HG02610 (cell line): Measurements from ENCODE around the gene OSTF1.

Experiments used
- ATAC-seq: cut with Tn5 transposase; IDR thresholded peaks from one replicate; pipeline ENCODE4 v1.9.1; 2021; ENCODE audit warnings: mild to moderate bottlenecking, moderate library complexity; ENCODE audit not compliant: unreplicated experiment

The OSTF1 gene

DNA sequence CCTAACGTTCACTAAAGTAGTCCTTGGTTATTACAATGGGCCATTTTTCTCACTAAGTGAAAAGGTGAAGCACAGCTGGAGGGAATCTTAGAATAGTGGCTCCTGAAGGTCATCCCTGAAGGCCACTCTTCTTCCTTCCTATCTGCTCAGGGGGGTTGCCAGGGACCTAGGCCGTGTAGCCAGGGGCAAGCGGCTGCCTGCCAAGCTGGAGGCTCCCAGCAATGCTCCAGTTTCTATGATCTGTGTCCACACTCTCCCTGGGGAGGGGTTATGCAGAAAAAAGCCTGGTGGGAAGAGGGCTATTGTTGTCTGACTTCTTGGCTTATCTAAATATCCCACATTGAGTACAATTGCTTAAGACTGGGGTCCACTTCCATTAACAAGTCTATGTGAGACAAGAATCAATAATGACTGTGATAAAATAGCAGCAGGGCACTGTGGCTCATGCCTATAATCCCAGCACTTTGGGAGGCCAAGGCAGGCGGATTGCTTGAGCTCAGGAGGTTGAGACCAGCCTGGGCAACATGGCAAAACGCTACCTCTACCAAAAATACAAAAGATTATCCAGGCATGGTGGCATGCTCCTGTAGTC lies 4.1 kb upstream of the OSTF1 start:
- no peak for ATAC-seq

DNA sequence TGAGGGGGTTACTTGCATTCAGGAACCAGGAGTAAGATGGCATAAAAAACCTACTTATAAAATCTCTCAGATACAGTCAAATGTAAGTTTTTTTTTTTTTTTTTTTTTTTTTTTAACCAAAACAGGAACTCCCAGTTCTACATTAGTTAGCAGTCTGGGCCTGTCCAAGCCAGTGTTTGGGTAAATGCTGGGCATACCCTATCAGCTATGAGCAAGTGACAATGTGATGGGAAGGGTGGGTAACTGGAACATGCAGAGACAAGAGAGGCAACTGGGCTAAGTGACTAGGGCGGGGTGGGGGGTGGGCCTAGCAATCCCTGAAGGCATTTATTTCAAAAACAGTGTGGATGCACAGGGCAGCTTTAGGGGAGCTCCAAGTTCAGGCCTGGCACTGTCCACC lies 2.7 kb upstream of the OSTF1 start:
- no peak for ATAC-seq

DNA sequence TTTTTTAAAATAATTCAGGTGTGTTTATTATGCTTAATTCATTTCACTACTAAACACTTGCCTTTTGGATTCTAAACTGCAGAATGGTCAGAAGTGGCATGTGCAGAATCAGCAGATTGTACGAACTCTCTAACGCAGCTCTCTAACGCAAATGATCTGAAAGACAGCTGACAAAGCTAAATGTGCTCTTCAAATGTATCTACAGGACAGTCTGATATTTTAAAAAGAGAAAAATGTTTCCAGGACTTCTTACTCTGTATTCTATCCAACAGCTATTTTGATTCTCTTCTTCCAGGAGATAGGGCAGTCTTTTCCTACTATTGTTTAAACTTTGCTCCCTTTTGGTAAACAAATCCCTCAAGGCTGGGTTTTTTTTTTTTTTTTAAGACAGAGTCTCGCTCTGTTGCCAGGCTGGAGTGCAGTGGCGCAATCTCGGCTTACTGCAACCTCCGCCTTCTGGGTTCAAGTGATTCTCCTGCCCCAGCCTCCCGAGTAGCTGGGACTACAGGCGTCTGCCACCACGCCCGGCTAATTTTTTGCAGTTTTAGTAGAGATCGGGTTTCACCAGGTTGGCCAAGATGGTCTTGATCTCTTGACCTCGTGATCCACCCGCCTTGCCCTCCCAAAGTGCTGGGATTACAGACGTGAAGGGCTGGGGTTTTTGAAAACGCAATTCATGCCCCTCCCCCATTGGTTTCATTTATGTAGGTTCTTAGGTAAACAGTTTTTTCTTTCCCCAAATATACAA lies 1.6 kb upstream of the OSTF1 start:
- ATAC-seq: no peak

DNA sequence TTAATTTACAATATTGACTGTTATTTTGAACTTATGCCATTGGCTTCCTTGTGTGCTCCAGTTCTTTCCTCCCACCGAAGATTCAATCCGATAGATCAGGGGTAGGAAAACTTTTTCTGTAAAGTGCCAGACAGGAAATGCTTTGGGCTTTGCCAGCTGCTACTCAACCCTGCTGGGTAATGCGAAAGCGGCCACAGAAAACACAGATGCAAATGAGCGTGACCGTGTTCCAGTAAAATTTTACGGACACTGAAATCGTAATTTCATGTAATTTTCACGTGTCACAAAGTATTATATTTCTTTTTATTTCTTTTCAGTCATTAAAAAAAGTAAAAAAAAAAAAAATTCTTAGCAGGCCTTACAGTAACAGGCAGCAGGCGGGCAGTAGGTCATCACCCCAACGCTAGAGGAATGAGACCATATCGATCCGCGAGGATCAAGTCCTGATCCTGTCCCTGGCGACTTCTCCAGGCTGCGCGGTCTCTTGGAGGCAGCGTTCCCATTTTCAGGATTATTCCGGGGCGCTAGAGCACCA lies 958 bp upstream of the OSTF1 start:
- ATAC-seq: peak; percentile 19

DNA sequence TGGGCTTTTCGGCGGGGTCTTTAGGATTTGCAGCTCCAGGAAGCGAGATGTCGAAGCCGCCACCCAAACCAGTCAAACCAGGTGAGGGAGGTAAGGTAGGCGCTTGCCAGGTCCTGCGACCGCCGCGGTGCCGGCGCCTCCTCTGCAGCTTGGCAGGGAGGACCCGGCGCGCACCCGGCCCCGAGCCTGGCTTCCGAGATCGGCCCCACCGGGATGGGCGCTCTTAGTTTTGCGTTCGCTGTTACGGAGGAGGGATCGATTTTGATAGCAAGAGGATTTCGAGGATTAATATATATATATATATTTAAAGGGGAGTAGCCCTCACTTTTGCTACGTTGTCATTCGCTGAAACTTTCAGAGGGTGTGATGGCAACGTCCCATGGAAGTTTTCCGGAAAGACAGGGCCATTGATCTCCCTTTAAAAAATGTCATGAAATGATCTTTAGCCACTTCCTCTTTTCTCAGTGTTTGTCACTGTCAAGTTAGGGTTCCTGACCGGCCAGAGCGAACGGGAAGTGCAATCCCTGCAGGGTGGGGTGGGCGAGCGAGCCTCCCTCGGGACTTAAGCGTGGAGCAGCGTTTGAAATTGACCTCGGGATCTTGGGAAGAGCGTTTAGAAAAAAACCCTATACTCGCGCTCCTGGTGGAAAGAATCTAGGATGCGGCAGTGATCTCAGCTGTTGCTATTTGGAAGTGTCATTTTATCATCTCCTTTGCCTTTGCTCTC lies 495 bp downstream of the OSTF1 start:
- peak; percentile 34 for ATAC-seq

- no peak for ATAC-seq
Measured at GRCh38 chr9:75089373-75089766, 1.1 kb downstream of the OSTF1 start.

- no peak for ATAC-seq
Measured at GRCh38 chr9:75090579-75090978, 2.3 kb downstream of the OSTF1 start.

GRCh38 chr9:75092766-75093165 lies 4.5 kb downstream of the OSTF1 start:
- no peak for ATAC-seq

- no peak for ATAC-seq
Measured at GRCh38 chr9:75096796-75097195, 8.5 kb downstream of the OSTF1 start.

DNA sequence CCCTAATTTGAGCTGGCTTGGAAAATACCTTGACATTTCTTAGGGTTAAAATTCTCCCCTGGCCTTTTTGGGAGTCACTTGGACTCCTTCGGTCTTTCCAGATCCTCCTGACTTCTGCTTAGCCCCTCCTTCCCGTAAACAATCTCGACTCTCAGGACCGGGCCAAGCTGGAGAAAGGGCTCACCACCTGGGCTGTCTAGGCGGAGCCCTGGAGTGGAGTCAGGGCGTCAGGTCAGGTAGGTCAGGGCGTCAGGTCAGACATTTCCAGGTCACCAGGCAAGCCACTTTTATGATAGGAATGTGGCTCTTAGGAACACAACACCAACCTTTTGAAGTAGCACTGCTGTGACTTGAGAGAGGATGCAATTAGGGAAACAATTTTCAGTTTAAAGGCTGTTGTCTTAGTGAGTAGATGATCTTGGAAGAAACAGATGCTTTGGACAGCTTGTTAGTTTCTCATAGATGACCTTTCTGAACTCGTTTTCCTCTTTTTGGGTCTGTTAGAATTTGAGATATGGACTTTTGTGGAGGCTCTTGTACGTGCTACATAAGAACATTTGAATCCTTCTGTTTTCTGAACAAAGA lies 12.8 kb downstream of the OSTF1 start:
- ATAC-seq: no peak

DNA sequence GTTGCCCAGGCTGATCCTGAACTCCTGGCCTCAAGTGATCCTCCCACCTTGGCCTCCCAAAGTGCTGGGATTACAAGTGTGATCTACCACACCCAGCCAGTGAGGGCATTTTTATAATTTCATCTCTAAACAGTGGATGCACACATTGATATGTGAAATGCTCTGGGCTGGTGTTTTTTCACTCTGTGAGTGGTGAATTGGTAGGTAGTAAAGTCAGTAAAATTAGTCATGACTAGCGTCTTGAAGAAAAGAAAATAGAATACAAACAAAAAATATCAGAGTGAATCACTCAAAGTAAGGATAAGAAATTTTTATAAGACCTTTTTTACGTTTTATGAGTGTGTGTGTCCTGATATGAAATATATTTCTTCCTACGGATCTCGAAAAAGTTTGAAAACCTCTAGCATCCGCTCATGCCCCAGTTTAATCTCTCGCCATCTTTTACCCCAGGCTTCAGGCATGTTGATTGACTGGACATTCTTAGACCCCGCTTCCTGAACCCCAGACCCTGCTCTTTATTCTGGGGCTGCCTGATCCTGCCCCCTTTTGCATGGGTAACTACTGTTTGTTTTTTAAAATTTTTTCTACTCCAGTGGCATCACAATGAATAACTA lies 14.0 kb downstream of the OSTF1 start:
- ATAC-seq: no peak

DNA sequence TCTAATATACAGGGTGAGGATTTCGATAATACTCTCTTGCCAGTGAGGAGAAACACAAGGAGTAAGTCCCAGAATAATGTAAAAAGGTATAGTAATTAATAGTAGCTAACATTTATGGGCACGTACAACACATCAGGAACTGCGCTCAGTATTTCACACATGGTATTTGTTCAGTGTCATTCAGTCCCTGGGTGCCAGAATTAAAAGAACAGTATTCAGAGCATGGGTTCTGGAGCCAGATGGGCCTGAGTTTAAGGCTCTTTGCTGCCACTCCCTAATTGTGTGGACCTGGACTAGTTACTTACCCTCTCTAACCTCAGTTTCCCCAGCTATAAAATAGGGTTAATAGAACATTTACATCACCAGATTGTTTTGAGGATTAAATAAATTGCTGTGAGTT lies 16.3 kb downstream of the OSTF1 start:
- no peak for ATAC-seq

GRCh38 chr9:75105019-75105540 lies 16.8 kb downstream of the OSTF1 start:
- ATAC-seq: no peak

DNA sequence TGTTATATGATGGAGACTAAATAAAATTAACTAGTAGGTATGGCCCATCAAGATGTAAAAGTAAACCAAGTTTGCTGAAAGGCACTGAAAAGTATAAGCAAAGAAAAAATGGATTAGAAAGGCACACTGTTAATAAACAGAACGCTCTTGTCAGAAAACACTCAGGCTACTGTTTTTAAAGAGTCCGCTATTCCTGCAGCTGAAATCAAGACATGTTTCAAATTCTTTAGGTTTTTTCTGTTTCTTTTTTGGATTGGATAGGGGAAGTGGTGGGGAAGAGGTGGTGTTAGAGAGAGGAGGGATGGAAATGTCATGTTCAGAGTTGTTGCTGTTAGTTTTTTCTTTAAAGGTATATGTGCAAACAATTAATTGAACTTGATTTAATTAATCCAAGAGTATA lies 17.5 kb downstream of the OSTF1 start:
- no peak for ATAC-seq

- no peak for ATAC-seq
Measured at GRCh38 chr9:75106857-75107256, 18.5 kb downstream of the OSTF1 start.

DNA sequence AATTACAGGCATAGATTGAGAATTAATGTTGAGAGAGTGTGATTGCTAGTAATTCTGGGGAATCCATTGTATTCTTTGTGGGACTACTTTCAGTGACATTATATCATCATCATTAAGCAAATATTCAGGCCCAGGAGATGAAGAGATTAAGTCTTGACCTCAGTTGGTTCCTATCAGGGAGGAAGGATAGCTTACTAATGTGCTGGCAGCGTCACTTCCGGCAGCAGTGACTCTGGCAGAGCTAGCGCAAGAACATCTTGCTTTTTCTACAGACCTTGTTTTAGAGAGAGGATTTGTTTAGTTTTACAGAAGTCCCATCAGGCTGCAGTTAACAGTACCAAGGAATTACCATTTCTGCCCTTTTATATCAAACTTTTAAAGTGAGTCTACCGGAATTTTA lies 20.3 kb downstream of the OSTF1 start:
- no peak for ATAC-seq

DNA sequence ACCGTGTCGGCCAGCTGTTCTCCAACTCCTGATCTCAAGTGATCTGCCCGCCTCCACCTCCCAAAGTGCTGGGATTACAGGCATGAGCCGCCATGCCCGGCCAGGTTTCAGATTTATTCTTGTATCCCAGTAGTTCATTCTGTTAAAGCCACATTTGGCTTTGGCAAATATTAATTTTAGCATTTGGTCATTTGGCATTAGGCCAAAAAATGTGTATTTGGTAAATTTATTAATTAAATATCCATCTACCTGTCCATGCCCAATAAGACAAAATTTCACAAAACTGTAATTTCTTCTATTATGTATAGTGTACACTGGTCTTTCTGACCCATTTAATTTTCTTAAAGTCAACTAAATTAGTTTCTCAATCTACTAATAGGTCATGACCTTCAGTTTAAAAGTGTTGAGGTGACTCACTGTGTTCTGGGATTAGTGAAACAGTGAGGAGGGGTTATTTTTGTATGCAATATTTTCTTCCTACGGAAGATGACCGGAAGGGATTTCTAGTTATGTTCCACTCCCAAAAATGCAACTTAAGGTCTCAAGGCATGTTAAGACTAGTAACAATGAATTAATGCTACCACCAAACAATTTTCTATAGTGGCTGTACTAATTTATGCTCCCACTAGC lies 21.0 kb downstream of the OSTF1 start:
- no peak for ATAC-seq

DNA sequence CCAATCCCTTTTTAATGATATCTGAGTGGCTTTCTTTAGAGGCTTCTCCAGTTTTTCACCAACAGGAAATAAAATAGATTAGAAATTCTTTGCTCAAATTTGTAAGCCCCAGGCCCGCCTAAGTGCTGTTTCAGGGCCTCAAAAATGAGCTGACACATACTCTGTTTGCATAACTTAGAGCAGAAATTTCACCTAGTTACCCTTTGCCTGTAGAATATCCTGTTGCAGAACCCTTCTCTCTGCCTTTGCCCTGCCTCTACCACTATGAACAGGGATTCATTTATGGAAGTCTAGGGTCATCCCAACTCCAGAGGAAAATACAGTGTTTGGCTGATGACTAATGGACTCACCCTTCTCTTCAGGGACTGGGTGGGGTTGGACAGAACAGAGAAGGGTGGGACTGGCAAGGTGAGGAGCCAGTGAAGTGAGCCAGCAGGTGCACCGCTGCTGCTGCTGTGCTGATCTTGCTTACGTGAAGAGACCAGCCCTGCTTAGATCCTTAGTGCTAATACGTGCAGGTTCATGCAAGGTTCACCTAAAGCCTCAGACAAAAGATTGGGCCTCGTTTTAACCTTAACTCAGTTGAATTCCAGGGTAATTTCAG lies 22.8 kb downstream of the OSTF1 start:
- no peak for ATAC-seq

DNA sequence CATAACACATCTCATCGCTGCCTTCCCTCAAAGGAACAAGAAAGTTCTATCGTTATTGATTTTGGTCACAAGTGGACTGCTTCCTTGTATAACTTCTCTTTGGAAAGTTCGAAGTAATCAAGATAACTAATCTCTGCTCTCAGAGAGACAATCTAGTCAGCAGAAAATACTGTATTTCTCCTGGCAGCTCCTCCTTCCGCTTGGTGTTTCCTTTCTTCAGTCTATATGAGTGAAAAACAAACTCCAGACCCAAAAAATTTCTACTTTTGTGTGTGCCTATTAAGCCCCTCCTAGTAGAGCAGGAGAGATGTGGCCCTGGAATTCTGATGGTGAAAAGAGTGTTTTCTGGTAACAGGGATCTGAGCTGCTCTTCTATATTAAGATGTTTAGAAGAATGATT lies 24.5 kb downstream of the OSTF1 start:
- no peak for ATAC-seq

- ATAC-seq: no peak
Measured at GRCh38 chr9:75116306-75116705, 28.0 kb downstream of the OSTF1 start.
